ENCODE measurements around the gene P2RX6. TPM values are rescaled to one million over a fixed set of nuclear protein-coding genes. Genes with fewer than 3 reads are reported as not detected.
"Not testable (repeated sequence)": the region's sequence is repeated elsewhere in the genome, so short reads cannot be mapped to it uniquely, and the experiment has no call there.

The P2RX6 gene
- total and polyA plus RNA-seq, 2 experiments from 2014 or later = not detected

- TF ChIP-seq CTCF (conservative IDR thresholded peaks at IDR 0.05; ENCODE audit: low read depth in 2 of 2) (no peak), CREB1 (CRISPR knock-in tag; IDR thresholded peaks at IDR 0.05; ENCODE audit: low read depth) (no peak), ZNF331 (CRISPR knock-in tag; IDR thresholded peaks at IDR 0.05; ENCODE audit: low read depth) (no peak), POLR2AphosphoS5 (IDR thresholded peaks at IDR 0.05; ENCODE audit: low read depth) (no peak), EZH2 (IDR thresholded peaks at IDR 0.05; ENCODE audit: low read depth, unreplicated experiment) (no peak), ZNF114 (CRISPR knock-in tag; IDR thresholded peaks at IDR 0.05) (no peak), EZH2phosphoT487 (IDR thresholded peaks at IDR 0.05; ENCODE audit: unreplicated experiment) (no peak), REST (IDR thresholded peaks at IDR 0.05; ENCODE audit: unreplicated experiment) (no peak), JUNB (IDR thresholded peaks at IDR 0.05; ENCODE audit: unreplicated experiment) (no peak)
Observed at GRCh38 chr22:21055880-21056319, 40.9 kb downstream of the P2RX6 start (continued).

DNA sequence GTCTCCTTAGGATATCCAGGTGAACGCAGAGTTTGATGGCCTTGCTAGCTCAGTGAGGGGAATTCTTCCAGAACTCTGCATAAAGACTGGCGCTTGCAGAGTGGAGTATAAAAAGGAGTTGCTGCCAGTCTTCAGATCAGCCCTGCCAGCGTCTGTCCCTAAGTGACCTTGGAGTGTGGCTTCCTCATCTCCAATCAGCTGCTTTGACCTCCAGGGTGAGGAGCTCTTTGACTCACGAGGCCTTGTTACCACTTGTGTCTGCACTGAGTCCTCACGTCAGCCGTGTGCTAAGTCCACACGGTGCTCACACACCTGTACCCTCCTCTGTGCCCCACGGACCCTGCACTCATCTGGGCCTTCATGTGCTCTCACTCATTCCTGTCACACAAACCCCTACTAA, 45.4 kb downstream of the P2RX6 start:
- not testable (repeated sequence) for H3K4me3 Mint-ChIP-seq; H3K36me3 Mint-ChIP-seq (ENCODE audit: low read depth); DNase-seq (ENCODE audit: low spot score); H3K36me3 ChIP-seq (ENCODE audit: insufficient read depth); H3F3A ChIP-seq (replicated peaks; ENCODE audit: low read depth); H2AFZ ChIP-seq; H3K79me2 ChIP-seq (replicated peaks; ENCODE audit: insufficient read depth); H3K4me3 ChIP-seq; H4K20me1 ChIP-seq (replicated peaks; ENCODE audit: insufficient read depth); H3K27ac Mint-ChIP-seq; H3K27ac ChIP-seq (ENCODE audit: low read depth); H3K9me3 Mint-ChIP-seq; H3K27me3 ChIP-seq (ENCODE audit: insufficient read depth); H3K4me2 ChIP-seq; H3K4me1 ChIP-seq (ENCODE audit: insufficient read depth); ATAC-seq; H3K9me2 ChIP-seq (ENCODE audit: insufficient read depth)
- H3K4me1 Mint-ChIP-seq = peaks cover 12% of the 10 kb centered on the region
- peaks cover 14% of the 10 kb centered on the region for H3K27me3 Mint-ChIP-seq (ENCODE audit: insufficient read depth, low read depth, poor library complexity)

DNA sequence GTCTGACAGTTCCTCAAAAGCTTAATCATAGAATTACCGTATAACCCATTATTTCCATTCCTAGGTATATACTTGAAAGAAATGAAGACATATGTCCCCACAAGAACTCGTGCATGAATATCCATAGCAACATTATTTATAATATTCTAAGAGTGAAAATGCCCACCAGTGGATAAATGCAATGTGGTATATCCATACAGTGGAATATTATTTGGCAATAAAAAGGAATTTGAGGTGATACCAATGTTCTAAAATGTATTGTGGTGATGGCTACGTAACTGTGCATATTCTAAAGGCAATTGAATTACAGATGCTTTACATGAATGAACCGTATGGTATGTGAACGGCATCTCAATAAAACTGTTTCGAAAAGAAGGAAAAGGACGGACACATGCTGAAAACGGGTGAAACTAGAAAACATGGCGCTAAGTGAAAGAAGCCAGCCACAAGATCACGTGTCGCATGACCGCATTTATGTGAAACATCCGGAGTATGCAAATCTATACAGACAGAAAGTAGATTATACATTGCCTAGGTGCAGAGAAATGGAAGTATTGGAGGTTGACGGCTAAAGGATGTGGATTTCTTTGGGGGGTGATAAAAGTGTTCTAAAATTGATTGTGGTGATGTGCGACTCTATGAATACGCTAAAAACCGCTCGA, 46.8 kb downstream of the P2RX6 start:
- H3K36me3 Mint-ChIP-seq (ENCODE audit: low read depth); H3F3A ChIP-seq (replicated peaks; ENCODE audit: low read depth); DNase-seq (ENCODE audit: low spot score): not testable (repeated sequence)

GRCh38 chr22:21064425-21064824, 49.5 kb downstream of the P2RX6 start:
- not testable (repeated sequence) for H2AFZ ChIP-seq; H3K79me2 ChIP-seq (replicated peaks; ENCODE audit: insufficient read depth); H3K27me3 ChIP-seq (ENCODE audit: insufficient read depth); H3K4me1 Mint-ChIP-seq; H3K27me3 Mint-ChIP-seq (ENCODE audit: insufficient read depth, low read depth, poor library complexity); H4K20me1 ChIP-seq (replicated peaks; ENCODE audit: insufficient read depth); H3K4me2 ChIP-seq; H3F3A ChIP-seq (replicated peaks; ENCODE audit: low read depth); ATAC-seq; H3K36me3 ChIP-seq (ENCODE audit: insufficient read depth); H3K36me3 Mint-ChIP-seq (ENCODE audit: low read depth); DNase-seq (ENCODE audit: low spot score); H3K9me3 Mint-ChIP-seq; H3K9me2 ChIP-seq (ENCODE audit: insufficient read depth); H3K27ac ChIP-seq (ENCODE audit: low read depth); H3K27ac Mint-ChIP-seq; H3K4me3 ChIP-seq; H3K4me1 ChIP-seq (ENCODE audit: insufficient read depth); H3K4me3 Mint-ChIP-seq

More for the DNA sequence above, 46.8 kb downstream of the P2RX6 start:
- ATAC-seq; H3K27ac Mint-ChIP-seq; H4K20me1 ChIP-seq (replicated peaks; ENCODE audit: insufficient read depth); H3K4me1 Mint-ChIP-seq; H3K9me3 Mint-ChIP-seq; H3K4me3 ChIP-seq; H3K79me2 ChIP-seq (replicated peaks; ENCODE audit: insufficient read depth); H3K9me2 ChIP-seq (ENCODE audit: insufficient read depth); H3K27me3 Mint-ChIP-seq (ENCODE audit: insufficient read depth, low read depth, poor library complexity); H3K27ac ChIP-seq (ENCODE audit: low read depth); H2AFZ ChIP-seq; H3K36me3 ChIP-seq (ENCODE audit: insufficient read depth); H3K4me3 Mint-ChIP-seq; H3K4me2 ChIP-seq; H3K27me3 ChIP-seq (ENCODE audit: insufficient read depth); H3K4me1 ChIP-seq (ENCODE audit: insufficient read depth): not testable (repeated sequence)
